ENCODE measurements around the gene HIVEP3. TPM values are rescaled to one million over a fixed set of nuclear protein-coding genes. Genes with fewer than 3 reads are reported as not detected.

Gene HIVEP3
- total RNA-seq, 2 donors from 2014 or later = 2.3 to 12.8 TPM

DNA sequence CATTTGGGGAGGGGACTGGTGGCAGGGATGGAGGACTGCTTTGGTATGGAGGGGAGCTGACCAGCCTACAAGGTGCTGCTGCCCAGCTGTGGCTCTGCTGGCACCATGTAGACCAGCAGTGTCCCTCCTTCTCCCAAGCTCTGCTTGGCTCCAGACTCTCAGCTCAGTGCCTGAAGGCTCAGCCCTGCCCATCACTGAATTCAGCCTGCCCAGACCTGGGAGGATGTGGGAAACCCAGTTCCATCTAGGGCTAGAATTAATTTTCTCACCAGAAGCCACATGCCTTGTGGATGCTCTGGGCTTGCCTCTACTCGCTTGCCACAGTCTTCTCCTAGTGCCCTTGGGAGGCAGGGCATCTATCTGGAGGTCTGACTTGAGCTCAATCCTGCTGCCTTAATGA is 239.2 kb downstream of the HIVEP3 start:
- TF ChIP-seq, protein P1, sequence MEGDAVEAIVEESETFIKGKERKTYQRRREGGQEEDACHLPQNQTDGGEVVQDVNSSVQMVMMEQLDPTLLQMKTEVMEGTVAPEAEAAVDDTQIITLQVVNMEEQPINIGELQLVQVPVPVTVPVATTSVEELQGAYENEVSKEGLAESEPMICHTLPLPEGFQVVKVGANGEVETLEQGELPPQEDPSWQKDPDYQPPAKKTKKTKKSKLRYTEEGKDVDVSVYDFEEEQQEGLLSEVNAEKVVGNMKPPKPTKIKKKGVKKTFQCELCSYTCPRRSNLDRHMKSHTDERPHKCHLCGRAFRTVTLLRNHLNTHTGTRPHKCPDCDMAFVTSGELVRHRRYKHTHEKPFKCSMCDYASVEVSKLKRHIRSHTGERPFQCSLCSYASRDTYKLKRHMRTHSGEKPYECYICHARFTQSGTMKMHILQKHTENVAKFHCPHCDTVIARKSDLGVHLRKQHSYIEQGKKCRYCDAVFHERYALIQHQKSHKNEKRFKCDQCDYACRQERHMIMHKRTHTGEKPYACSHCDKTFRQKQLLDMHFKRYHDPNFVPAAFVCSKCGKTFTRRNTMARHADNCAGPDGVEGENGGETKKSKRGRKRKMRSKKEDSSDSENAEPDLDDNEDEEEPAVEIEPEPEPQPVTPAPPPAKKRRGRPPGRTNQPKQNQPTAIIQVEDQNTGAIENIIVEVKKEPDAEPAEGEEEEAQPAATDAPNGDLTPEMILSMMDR (IDR thresholded peaks at IDR 0.05) = no peak
- Histone ChIP-seq H3K27ac (no peak overlapping the region), H3K4me3 (no peak overlapping the region), H3K36me3 (no peaks in the 10 kb centered on the region), H3K27me3 (replicated peaks; ENCODE audit: insufficient read depth) (no peaks in the 10 kb centered on the region), H3K4me1 (ENCODE audit: control insufficient read depth in 1 of 2, low read depth in 2 of 2) (no peaks in the 10 kb centered on the region), H3K9me3 (no peaks in the 10 kb centered on the region)
- DNase-seq (ENCODE audit: low spot score) (no peak), ATAC-seq (ENCODE audit: insufficient number of reproducible peaks, low FRiP score, low read depth) (no peak)

GRCh38 chr1:41678111-41678878 is 240.4 kb downstream of the HIVEP3 start:
- ATAC-seq (ENCODE audit: insufficient number of reproducible peaks, low FRiP score, low read depth) = no peak
- TF ChIP-seq, protein P1 (IDR thresholded peaks at IDR 0.05) = no peak
- Histone ChIP-seq H3K27ac (no peak overlapping the region), H3K36me3 (no peaks in the 10 kb centered on the region), H3K9me3 (no peaks in the 10 kb centered on the region), H3K4me1 (ENCODE audit: control insufficient read depth in 1 of 2, low read depth in 2 of 2) (no peaks in the 10 kb centered on the region), H3K27me3 (replicated peaks; ENCODE audit: insufficient read depth) (no peaks in the 10 kb centered on the region), H3K4me3 (no peak overlapping the region)
- DNase-seq (ENCODE audit: low spot score) = no peak

DNA sequence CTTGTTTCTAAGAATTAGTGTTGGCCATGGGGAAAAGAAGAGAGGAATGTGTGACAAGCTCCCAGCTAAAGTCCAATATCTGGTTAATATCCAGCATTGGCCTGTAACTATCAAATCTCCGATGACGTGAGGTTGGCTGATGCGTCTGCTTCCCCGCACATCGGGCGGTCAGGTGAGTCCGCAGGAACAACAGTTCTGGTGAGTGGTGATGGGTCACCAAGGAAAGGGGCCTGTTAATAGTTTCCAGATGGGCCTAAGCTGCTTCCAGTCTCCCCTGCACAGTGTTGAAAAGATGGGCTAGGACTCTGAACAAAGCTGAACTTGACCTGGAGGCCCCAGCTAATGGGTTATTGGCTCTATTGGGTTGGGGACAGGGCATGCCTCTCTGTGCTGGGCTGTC is 241.1 kb downstream of the HIVEP3 start:
- TF ChIP-seq, protein P1 (IDR thresholded peaks at IDR 0.05) = no peak
- Histone ChIP-seq H3K36me3 (no peaks in the 10 kb centered on the region), H3K9me3 (no peaks in the 10 kb centered on the region), H3K27me3 (replicated peaks; ENCODE audit: insufficient read depth) (no peaks in the 10 kb centered on the region), H3K4me3 (no peak overlapping the region), H3K27ac (no peak overlapping the region), H3K4me1 (ENCODE audit: control insufficient read depth in 1 of 2, low read depth in 2 of 2) (no peaks in the 10 kb centered on the region)
- no peak for DNase-seq (ENCODE audit: low spot score)
- ATAC-seq (ENCODE audit: insufficient number of reproducible peaks, low FRiP score, low read depth) = no peak

DNA sequence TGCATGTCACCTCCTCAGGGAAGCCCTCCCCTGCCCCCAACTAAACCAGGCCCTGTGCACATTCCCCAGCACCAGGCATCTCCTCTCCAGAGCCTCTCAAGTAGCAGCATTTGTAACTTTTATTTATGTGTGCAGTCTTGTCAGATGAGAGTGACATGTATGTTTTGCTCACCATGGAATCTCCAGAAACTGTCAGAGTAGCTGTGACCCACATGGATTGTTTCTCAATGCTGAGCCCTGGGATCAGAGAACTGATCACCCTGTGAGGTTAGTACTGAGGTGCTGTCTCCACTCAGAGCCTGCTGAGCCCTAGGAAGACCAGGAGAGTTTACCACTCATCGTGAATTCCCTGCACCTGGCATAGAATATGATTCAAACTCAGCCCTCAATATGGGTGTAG is 243.3 kb downstream of the HIVEP3 start:
- no peak for ATAC-seq (ENCODE audit: insufficient number of reproducible peaks, low FRiP score, low read depth)
- Histone ChIP-seq H3K27me3 (replicated peaks; ENCODE audit: insufficient read depth) (no peaks in the 10 kb centered on the region), H3K4me3 (no peak overlapping the region), H3K9me3 (no peaks in the 10 kb centered on the region), H3K27ac (no peak overlapping the region), H3K36me3 (no peaks in the 10 kb centered on the region), H3K4me1 (ENCODE audit: control insufficient read depth in 1 of 2, low read depth in 2 of 2) (no peaks in the 10 kb centered on the region)
- DNase-seq (ENCODE audit: low spot score) = no peak
- TF ChIP-seq, protein P1 (IDR thresholded peaks at IDR 0.05) = no peak

GRCh38 chr1:41674522-41674921 is 244.2 kb downstream of the HIVEP3 start:
- H3K36me3 ChIP-seq = no peaks in the 10 kb centered on the region
- TF ChIP-seq, protein P1 (IDR thresholded peaks at IDR 0.05) = no peak
- ATAC-seq (ENCODE audit: insufficient number of reproducible peaks, low FRiP score, low read depth) (no peak), DNase-seq (ENCODE audit: low spot score) (no peak)
- no peaks in the 10 kb centered on the region for H3K27me3 ChIP-seq (replicated peaks; ENCODE audit: insufficient read depth)
- H3K9me3 ChIP-seq = no peaks in the 10 kb centered on the region
- no peak overlapping the region for H3K27ac ChIP-seq
- H3K4me1 ChIP-seq (ENCODE audit: control insufficient read depth in 1 of 2, low read depth in 2 of 2) = no peaks in the 10 kb centered on the region
- no peak overlapping the region for H3K4me3 ChIP-seq
